ENCODE results near the gene MSH2.

GRCh38 chr2:47422016-47422415 lies 19.1 kb downstream of the MSH2 start:
- TF ChIP-seq CTCF (conservative IDR thresholded peaks at IDR 0.05 in 1 of 2, IDR thresholded peaks at IDR 0.05 in 1 of 2; ENCODE audit: low read depth in 1 of 2, low read length in 2 of 2), result no peak
- TF ChIP-seq EZH2 (IDR thresholded peaks at IDR 0.05; ENCODE audit: low read length, missing control alignments), result no peak
